ENCODE measurements around the gene CMC4.

Gene CMC4

GRCh38 chrX:155052738-155053498 lies 18.0 kb downstream of the CMC4 start:
- no peak for TF ChIP-seq TAF1 (IDR thresholded peaks at IDR 0.05; ENCODE audit: borderline replicate concordance, low read depth, low read length)
- TF ChIP-seq POLR2AphosphoS5 (IDR thresholded peaks at IDR 0.05; ENCODE audit: low read depth, low read length): no peak
- TF ChIP-seq POLR2A (IDR thresholded peaks at IDR 0.05; ENCODE audit: low read depth, low read length): no peak
- DNase-seq (ENCODE audit: insufficient read length) (no peak), FAIRE-seq (no peak)

GRCh38 chrX:155048977-155049619 lies 21.8 kb downstream of the CMC4 start:
- FAIRE-seq: peak; percentile 76

GRCh38 chrX:155046811-155047528 lies 24.0 kb downstream of the CMC4 start:
- FAIRE-seq (no peak), DNase-seq (ENCODE audit: insufficient read length) (no peak)
- TF ChIP-seq TAF1 (IDR thresholded peaks at IDR 0.05; ENCODE audit: borderline replicate concordance, low read depth, low read length) (no peak), POLR2A (IDR thresholded peaks at IDR 0.05; ENCODE audit: low read depth, low read length) (no peak), POLR2AphosphoS5 (IDR thresholded peaks at IDR 0.05; ENCODE audit: low read depth, low read length) (no peak)

More at GRCh38 chrX:155048977-155049619, 21.8 kb downstream of the CMC4 start:
- DNase-seq (ENCODE audit: insufficient read length): no peak
- TF ChIP-seq TAF1 (IDR thresholded peaks at IDR 0.05; ENCODE audit: borderline replicate concordance, low read depth, low read length) (no peak), POLR2A (IDR thresholded peaks at IDR 0.05; ENCODE audit: low read depth, low read length) (no peak), POLR2AphosphoS5 (IDR thresholded peaks at IDR 0.05; ENCODE audit: low read depth, low read length) (no peak)

GRCh38 chrX:155046129-155046810 lies 24.7 kb downstream of the CMC4 start:
- TF ChIP-seq POLR2AphosphoS5 (IDR thresholded peaks at IDR 0.05; ENCODE audit: low read depth, low read length) (no peak), POLR2A (IDR thresholded peaks at IDR 0.05; ENCODE audit: low read depth, low read length) (no peak), TAF1 (IDR thresholded peaks at IDR 0.05; ENCODE audit: borderline replicate concordance, low read depth, low read length) (no peak)
- no peak for FAIRE-seq
- DNase-seq (ENCODE audit: insufficient read length): no peak

- DNase-seq (ENCODE audit: insufficient read length) (no peak), FAIRE-seq (peak; percentile 5)
- TF ChIP-seq TAF1 (IDR thresholded peaks at IDR 0.05; ENCODE audit: borderline replicate concordance, low read depth, low read length): no peak
- TF ChIP-seq POLR2AphosphoS5 (IDR thresholded peaks at IDR 0.05; ENCODE audit: low read depth, low read length): no peak
- no peak for TF ChIP-seq POLR2A (IDR thresholded peaks at IDR 0.05; ENCODE audit: low read depth, low read length)
Observed at GRCh38 chrX:155035688-155036087, 35.2 kb downstream of the CMC4 start.

GRCh38 chrX:155031657-155032056 lies 39.3 kb downstream of the CMC4 start:
- TF ChIP-seq TAF1 (IDR thresholded peaks at IDR 0.05; ENCODE audit: borderline replicate concordance, low read depth, low read length): no peak
- TF ChIP-seq POLR2AphosphoS5 (IDR thresholded peaks at IDR 0.05; ENCODE audit: low read depth, low read length): no peak
- no peak for TF ChIP-seq POLR2A (IDR thresholded peaks at IDR 0.05; ENCODE audit: low read depth, low read length)
- no peak for FAIRE-seq
- DNase-seq (ENCODE audit: insufficient read length): no peak

GRCh38 chrX:155028877-155029291 lies 42.1 kb downstream of the CMC4 start:
- no peak for TF ChIP-seq POLR2AphosphoS5 (IDR thresholded peaks at IDR 0.05; ENCODE audit: low read depth, low read length)
- no peak for TF ChIP-seq POLR2A (IDR thresholded peaks at IDR 0.05; ENCODE audit: low read depth, low read length)
- no peak for TF ChIP-seq TAF1 (IDR thresholded peaks at IDR 0.05; ENCODE audit: borderline replicate concordance, low read depth, low read length)

GRCh38 chrX:155028129-155028528 lies 42.8 kb downstream of the CMC4 start:
- FAIRE-seq: no peak
- TF ChIP-seq POLR2AphosphoS5 (IDR thresholded peaks at IDR 0.05; ENCODE audit: low read depth, low read length) (no peak), POLR2A (IDR thresholded peaks at IDR 0.05; ENCODE audit: low read depth, low read length) (no peak)
- DNase-seq (ENCODE audit: insufficient read length): no peak

More at GRCh38 chrX:155028877-155029291, 42.1 kb downstream of the CMC4 start:
- FAIRE-seq (no peak), DNase-seq (ENCODE audit: insufficient read length) (no peak)

GRCh38 chrX:155027509-155028066 lies 43.3 kb downstream of the CMC4 start:
- no peak for TF ChIP-seq POLR2A (IDR thresholded peaks at IDR 0.05; ENCODE audit: low read depth, low read length)
- DNase-seq (ENCODE audit: insufficient read length): no peak
- FAIRE-seq: no peak

GRCh38 chrX:155026727-155027508 lies 44.0 kb downstream of the CMC4 start, which contains the start of gene FUNDC2:
FUNDC2 (plus strand) TSS chrX:155026844; CDS start chrX:155026939, 95 bp downstream.
- TF ChIP-seq POLR2AphosphoS5 (IDR thresholded peaks at IDR 0.05; ENCODE audit: low read depth, low read length): peak; percentile 52; the same call in 1 of the 2 replicates
- peak; percentile 73; the same call in 1 of the 2 replicates for TF ChIP-seq POLR2A (IDR thresholded peaks at IDR 0.05; ENCODE audit: low read depth, low read length)
- peak; percentile 23; the same call in 1 of the 2 replicates for TF ChIP-seq TAF1 (IDR thresholded peaks at IDR 0.05; ENCODE audit: borderline replicate concordance, low read depth, low read length)
- FAIRE-seq: peak; percentile 93
- peak; percentile 52 for DNase-seq (ENCODE audit: insufficient read length)

All from GM12892 (cell line).